ENCODE measurements around the gene TRMT10B. TPM values are rescaled to one million over a fixed set of nuclear protein-coding genes. Genes with fewer than 3 reads are reported as not detected.
"Not testable (repeated sequence)": the region's sequence is repeated elsewhere in the genome, so short reads cannot be mapped to it uniquely, and the experiment has no call there.

The TRMT10B gene
- total RNA-seq, 1 donor from 2014 or later, result 1.0 TPM

DNA sequence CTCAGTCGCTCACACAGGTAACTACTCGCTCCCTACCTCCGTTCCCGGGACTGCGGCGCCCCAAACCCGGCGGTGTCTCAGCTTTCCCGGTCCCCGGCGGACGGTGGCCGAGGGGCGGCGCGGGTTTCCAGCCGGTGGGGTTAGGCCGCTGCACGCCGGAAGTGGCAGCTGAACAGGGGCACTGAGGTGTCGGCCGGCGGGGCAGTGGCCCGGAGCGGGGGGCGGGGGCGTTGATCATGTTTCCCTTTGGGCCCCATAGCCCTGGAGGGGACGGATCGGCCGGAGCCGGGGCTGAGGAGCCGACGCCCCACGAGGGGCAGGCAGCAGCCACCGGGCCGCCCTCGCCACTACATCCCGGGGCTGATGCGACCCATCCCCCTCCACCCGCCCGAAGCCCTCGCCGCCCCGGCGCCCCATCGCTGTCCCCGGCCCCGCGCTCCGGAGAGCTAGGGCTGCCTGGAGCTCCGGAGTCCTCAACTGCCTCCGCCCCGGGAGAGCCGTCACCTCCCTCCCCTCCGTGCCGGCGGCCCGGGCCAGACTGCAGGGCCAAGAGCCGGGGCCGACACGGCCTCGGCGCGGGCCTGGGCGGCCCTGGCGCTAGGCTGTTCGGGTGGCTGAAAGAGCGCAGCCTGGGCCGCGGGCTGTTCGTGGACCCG is 47.2 kb downstream of the TRMT10B start, which contains the start of gene DCAF10:
Gene DCAF10 (plus strand): TSS at position 167 of the 656 bp plus-strand sequence. CDS start 70 bp downstream, at position 237.
- DNase-seq (ENCODE audit: low read depth in 2 of 2), result peak; percentile 70 to 88

DNA sequence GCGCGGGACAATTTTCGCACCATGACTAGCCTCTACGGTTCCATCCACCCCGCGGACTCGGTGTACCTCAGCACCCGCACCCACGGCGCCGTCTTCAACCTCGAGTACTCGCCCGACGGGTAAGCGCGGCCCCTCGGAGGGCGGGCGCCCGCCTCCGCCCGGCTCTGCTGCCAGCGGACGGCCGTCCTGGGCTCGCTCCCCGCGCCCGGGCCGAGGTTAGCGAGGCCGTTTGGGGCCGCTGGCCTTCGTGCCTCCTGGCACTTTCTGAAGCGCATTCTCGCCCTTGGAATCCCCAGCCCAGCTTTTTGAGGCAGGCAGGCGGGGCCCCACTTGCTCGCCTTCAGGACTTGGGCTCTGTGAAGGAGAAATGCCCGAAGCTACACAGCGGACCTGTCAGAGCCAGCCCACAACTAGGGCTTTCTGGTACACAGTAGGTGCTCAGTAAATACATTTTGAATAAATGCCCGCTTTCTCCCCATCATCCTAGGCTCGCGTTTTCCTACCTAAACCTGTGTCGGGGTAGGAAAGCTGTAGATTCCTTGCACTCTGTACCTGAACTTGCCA is 47.8 kb downstream of the TRMT10B start:
- DNase-seq (ENCODE audit: low read depth in 2 of 2), result peak in 1 of 2 donors; percentile 43

DNA sequence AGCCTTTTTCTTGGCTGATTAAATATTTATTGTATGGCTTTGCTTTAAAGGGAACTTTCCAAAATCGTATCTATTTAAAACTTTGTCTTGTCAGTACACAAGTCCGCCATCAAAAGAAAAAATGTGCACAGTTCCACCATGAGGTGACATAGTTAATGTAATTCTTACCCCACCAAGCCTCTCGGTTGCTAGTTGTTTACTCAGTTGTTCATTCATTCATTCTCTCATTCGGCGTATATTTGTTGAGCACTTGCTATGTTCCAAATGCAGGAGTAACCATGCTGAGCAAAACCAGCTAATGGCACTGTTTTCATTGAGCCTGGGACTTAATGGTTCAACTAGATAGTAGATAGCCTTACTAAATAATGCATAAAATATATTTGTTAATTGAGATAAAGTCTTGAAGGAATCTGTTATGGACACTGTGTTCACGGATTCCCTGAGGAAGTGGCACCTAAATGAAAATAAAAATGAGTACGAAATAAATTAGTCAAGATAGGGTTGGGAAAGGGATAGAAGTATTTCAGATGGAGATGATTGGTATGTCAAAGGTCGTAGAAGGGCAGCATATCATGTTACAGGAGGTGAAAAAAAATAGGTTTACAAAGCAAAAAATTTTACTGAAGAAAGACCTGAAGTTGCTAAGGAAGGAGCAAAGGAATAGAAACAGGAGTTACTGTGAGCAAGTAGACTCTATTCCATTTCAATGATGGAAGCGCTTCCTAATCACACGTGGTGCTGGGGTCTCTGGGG is 48.5 kb downstream of the TRMT10B start:
- DNase-seq (ENCODE audit: low read depth in 2 of 2), result no peak

DNA sequence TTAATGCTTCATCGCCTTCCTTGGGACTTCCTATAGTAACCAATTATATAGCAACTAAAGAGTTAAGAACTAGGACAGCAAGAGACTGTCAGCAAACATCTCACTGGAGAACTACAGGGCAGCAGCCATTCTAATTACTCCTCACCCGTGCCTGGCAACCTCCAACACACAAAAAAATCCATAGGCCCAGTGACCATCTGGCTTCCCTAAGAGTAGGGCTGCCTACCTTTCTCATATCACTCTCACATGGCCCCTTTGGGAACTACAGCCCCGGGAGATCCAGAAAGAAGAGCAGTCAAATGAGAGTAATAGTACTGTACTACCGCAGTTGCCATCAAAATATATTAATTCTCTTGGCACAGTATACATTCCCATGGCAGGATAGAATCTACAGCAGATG is 52.7 kb downstream of the TRMT10B start:
- no peak for DNase-seq (ENCODE audit: low read depth in 2 of 2)

DNA sequence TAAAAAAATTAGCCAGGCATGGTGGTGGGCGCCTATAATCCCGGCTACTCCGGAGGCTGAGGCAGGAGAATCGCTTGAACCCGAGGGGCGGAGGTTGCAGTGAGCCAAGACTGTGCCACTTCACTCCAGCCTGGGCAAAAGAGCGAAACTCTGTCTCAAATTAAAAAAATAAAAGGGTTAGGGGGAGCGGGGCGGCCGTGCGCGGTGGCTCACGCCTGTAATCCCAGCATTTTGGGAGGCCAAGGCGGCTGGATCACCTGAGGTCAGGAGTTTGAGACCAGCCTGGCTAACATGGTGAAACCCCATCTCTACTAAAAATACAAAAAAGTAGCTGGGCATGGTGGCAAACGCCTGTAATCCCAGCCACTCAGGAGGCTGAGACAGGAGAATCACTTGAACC is 56.1 kb downstream of the TRMT10B start:
- DNase-seq (ENCODE audit: low read depth in 2 of 2), result not testable (repeated sequence)

DNA sequence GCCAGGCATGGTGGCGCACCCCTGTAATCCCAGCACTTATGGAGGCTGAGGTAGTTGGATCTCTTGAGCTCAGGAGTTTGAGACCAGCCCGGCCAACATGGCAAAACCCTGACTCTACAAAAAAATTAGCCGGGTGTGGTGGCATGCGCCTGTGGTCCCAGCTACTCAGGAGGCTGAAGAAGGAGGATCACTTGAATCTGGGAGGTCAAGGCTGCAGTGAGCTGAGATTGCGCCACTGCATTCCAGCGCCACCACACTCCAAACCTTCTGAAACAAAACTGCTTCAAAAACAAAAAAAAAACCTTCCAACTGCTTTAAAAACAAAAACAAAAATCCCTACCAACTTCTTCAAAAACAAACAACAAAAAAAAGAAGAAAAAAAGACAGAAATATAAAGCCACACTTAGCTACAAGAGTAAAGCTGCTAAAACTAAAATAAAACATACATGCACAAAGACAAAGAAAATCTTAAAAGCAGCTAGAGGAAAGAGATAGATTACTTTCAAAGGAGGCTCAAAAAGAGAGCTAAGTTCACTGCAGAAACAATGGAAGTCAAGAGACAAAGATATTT is 58.4 kb downstream of the TRMT10B start:
- DNase-seq (ENCODE audit: low read depth in 2 of 2), result no peak

DNA sequence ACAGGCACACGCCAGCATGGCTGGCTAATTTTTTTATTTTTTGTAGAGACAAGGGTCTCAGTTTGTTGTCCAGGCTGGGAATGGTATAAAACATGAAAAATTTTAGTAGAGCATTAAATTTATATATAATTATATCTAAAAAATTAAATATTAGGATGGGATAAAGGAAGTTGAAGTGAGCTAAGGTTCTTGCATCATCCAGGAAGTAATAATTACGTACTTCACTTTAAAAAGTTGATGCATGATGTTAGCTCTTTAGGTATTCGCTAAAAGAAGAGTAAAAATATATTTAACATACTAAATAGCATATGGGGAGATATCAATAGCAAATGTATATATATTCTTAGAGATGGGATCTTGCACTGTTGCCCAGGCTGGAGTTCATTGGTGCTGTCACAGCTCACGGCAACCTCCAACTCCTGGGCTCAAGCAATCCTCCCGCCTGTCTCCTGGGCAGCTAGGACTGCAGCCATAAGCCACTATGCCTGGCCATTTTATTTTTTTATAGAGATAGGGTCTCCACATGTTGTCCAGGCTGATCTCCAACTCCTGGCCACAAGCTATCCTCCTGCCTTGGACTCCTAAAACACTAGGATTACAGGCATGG is 59.3 kb downstream of the TRMT10B start:
- no peak for DNase-seq (ENCODE audit: low read depth in 2 of 2)

DNA sequence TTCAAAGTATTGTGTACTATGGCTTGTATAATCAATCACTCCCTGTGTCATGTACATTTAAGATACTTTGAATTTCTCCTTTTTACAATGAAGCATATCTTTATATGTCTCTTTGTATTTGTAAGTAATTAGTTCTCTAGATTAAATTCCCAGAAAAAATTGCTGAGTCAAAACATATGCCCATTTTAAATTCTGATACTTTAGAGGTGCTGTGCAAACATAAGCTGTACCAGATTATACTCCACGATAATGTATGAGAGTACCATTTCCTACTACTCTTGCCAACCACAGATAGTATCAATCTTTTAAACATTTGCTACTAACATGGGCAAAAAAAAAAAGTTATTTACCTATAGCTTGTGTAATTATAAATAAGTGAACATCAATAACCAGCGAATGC is 65.2 kb downstream of the TRMT10B start:
- DNase-seq (ENCODE audit: low read depth in 2 of 2), result no peak

DNA sequence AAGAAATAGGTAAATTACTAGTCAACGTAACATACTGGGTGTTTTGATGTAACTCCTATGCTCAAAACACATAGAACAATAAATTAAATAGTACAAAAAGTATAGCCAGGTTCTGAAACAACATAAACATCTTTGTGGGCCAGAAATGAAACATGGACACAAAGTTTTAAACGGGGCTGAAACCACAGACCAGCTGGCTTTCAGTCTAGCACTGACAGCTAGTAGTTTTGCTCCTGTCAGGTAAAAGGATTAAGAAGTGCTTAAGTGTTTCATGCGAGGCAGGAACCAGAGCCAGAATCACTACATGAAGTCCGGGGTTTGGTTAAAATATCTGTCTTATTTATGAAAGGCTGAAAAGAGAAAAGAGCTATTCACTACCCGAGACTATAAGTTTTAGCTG is 66.5 kb downstream of the TRMT10B start:
- DNase-seq (ENCODE audit: low read depth in 2 of 2), result no peak

DNA sequence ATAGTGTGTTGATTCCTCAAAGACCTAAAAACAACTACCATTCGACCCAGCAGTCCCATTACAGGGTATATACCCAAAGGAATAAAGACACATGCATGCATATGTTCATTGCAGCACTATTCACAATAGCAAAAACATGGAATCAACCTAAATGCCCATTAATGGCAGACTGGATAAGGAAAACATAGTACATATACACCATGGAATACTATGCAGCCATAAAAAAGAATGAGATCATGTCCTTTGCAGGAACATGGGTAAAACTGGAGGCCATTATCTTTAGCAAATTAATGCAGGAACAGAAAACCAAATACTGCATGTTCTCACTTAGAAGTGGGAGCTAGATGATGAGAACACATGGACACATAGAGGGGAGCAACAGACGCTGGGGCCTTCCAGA is 71.6 kb downstream of the TRMT10B start:
- DNase-seq (ENCODE audit: low read depth in 2 of 2), result not testable (repeated sequence)

DNA sequence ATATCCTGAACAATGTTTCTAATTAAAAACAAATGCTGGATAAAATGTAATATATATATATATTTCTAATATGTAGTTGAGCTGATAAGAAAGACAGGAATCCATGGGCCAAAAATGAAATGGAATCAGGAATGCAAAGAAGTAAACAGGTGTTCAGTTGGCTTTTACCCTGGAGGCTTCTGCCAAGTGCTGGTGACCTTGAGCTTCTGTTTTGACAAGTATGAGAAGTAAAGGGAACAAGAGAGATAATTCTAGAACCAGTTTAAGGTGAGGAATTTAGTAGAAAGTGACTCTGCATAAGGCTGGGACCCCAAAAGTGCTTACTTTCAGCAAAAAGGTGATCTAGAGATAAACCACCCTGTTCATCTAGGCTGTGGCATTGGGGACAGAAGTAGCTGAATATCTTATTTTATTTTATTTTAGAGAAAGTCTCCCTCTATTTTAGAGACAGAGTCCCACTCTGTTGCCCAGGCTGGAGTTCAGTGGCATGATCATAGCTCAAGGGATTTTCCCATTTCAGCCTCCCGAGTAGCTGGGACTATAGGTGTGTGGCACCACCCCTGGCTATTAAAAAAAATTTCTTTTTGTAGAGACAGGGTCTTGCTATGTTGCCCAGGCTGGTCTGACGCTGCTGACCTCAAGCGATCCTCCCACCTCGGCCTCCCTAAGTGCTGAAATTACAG is 74.0 kb downstream of the TRMT10B start:
- no peak for DNase-seq (ENCODE audit: low read depth in 2 of 2)

Other genes starting within 250 kb of the TRMT10B start
- gene FBXO10, start 177.4 kb upstream of the TRMT10B start, total RNA-seq, result 9.1 and 17.6 TPM in 2 replicates
- 92.2 and 126 TPM in 2 replicates for gene TOMM5, start 161.2 kb upstream of the TRMT10B start, total RNA-seq
- gene FRMPD1, start 102.9 kb upstream of the TRMT10B start, total RNA-seq, result not detected in 2 replicates
- gene EXOSC3, start 31.3 kb downstream of the TRMT10B start, total RNA-seq, result 16.7 and 26.0 TPM in 2 replicates
- 12.3 and 23.4 TPM in 2 replicates for gene DCAF10, start 47.0 kb downstream of the TRMT10B start, total RNA-seq
- 66.1 TPM in 2 replicates for gene SLC25A51, start 150.3 kb downstream of the TRMT10B start, total RNA-seq

Data from dermis microvascular lymphatic vessel endothelial cell (primary cell).